Mesenchymal stem cell (in vitro differentiated cells and primary cell): Measurements from ENCODE around the gene IRF7.

ENCODE experiments used
- DNase-seq: peaks from one replicate; pipeline ENCODE4 v3.0.0-alpha.2; 2013
- H2AFZ ChIP-seq: one replicate; pipeline ENCODE4 v1.6.1; 2013; ENCODE audit warnings: low read depth, mild to moderate bottlenecking, control low read depth, inconsistent platforms, low read length, moderate library complexity
- H2AK5ac ChIP-seq: 2 replicates; pipeline ENCODE4 v1.6.1; 2013; ENCODE audit warnings: low read length, moderate library complexity, mild to moderate bottlenecking, inconsistent platforms; ENCODE audit not compliant: severe bottlenecking
- H2BK120ac ChIP-seq: one replicate; pipeline ENCODE4 v1.6.1; 2013; ENCODE audit warnings: low read depth, mild to moderate bottlenecking, inconsistent platforms, low read length, moderate library complexity
- H2BK12ac ChIP-seq, 2 experiments: one replicate each; pipeline ENCODE4 v1.6.1; 2013; ENCODE audit warnings: inconsistent platforms in 2 of 2, low read length in 2 of 2, mild to moderate bottlenecking in 2 of 2, moderate library complexity in 2 of 2, control low read depth in 1 of 2
- H2BK15ac ChIP-seq: one replicate; pipeline ENCODE4 v1.6.1; 2013; ENCODE audit warnings: mild to moderate bottlenecking, low read depth, inconsistent platforms; ENCODE audit not compliant: poor library complexity, severe bottlenecking
- H2BK5ac ChIP-seq: 2 replicates; pipeline ENCODE4 v1.6.1; 2013; ENCODE audit warnings: low read depth, mild to moderate bottlenecking, low read length, control low read depth, inconsistent platforms; ENCODE audit not compliant: poor library complexity, severe bottlenecking
- H3K14ac ChIP-seq, 2 experiments: one replicate each; pipeline ENCODE4 v1.6.1; 2013; ENCODE audit warnings: inconsistent platforms in 2 of 2, low read length in 2 of 2, control low read depth in 1 of 2, mild to moderate bottlenecking in 1 of 2, moderate library complexity in 1 of 2
- H3K18ac ChIP-seq, 2 experiments: one replicate each; pipeline ENCODE4 v1.6.1; 2013; ENCODE audit warnings: inconsistent platforms in 2 of 2, low read length in 2 of 2, control low read depth in 1 of 2, low read depth in 1 of 2, mild to moderate bottlenecking in 1 of 2
- H3K23ac ChIP-seq, 2 experiments: one replicate each; pipeline ENCODE4 v1.6.1; 2013; ENCODE audit warnings: inconsistent platforms in 2 of 2, low read length in 2 of 2, mild to moderate bottlenecking in 2 of 2, moderate library complexity in 2 of 2, control low read depth in 1 of 2
- H3K27ac ChIP-seq: 2 replicates; pipeline ENCODE4 v1.5.1; 2013; ENCODE audit warnings: mild to moderate bottlenecking, moderate library complexity, low read length, control low read depth, inconsistent platforms; ENCODE audit not compliant: poor library complexity, severe bottlenecking
- H3K27me3 ChIP-seq, 2 experiments: 2 replicates each; pipeline versions ENCODE4 v1.6.1 to v1.7.0; 2013; ENCODE audit warnings: low read length in 2 of 2, mild to moderate bottlenecking in 2 of 2, moderate library complexity in 2 of 2, control low read depth in 1 of 2, inconsistent platforms in 1 of 2; ENCODE audit not compliant: control insufficient read depth in 1 of 2, insufficient read depth in 1 of 2
- H3K36me3 ChIP-seq, 2 experiments: 2 replicates each; pipeline versions ENCODE4 v1.6.1 to v1.7.0; 2013; ENCODE audit warnings: low read length in 2 of 2, control low read depth in 1 of 2, inconsistent platforms in 1 of 2, low read depth in 1 of 2, mild to moderate bottlenecking in 1 of 2; ENCODE audit not compliant: insufficient read depth in 2 of 2, control insufficient read depth in 1 of 2
- H3K4ac ChIP-seq, 2 experiments: one replicate each; pipeline ENCODE4 v1.6.1; 2013; ENCODE audit warnings: inconsistent platforms in 2 of 2, low read length in 2 of 2, mild to moderate bottlenecking in 2 of 2, moderate library complexity in 2 of 2, control low read depth in 1 of 2, low read depth in 1 of 2
- H3K4me1 ChIP-seq: 2 replicates; pipeline ENCODE4 v1.6.1; 2013; ENCODE audit warnings: low read depth, low read length, control low read depth; ENCODE audit not compliant: control insufficient read depth, insufficient read depth
- H3K4me2 ChIP-seq: 2 replicates; pipeline ENCODE4 v1.6.1; 2013; ENCODE audit warnings: low read length, mild to moderate bottlenecking, inconsistent platforms; ENCODE audit not compliant: poor library complexity, severe bottlenecking
- H3K4me3 ChIP-seq, 2 experiments: 2 replicates each; pipeline versions ENCODE4 v1.5.1 to v1.7.0; 2013; ENCODE audit warnings: low read length in 2 of 2, mild to moderate bottlenecking in 2 of 2, control low read depth in 1 of 2, low read depth in 1 of 2; ENCODE audit not compliant: insufficient read depth in 1 of 2
- H3K79me1 ChIP-seq: replicated peaks from 2 replicates; pipeline ENCODE4 v1.6.1; 2013; ENCODE audit warnings: mild to moderate bottlenecking, control low read depth, low read length, inconsistent platforms; ENCODE audit not compliant: poor library complexity, severe bottlenecking
- H3K9ac ChIP-seq: 2 replicates; pipeline ENCODE4 v1.7.0; 2013; ENCODE audit warnings: mild to moderate bottlenecking, low read length, moderate library complexity
- H3K9me3 ChIP-seq: 2 replicates; pipeline ENCODE4 v1.7.0; 2013; ENCODE audit warnings: mild to moderate bottlenecking, low read length; ENCODE audit not compliant: control insufficient read depth
- H4K8ac ChIP-seq: one replicate; pipeline ENCODE4 v1.6.1; 2013; ENCODE audit warnings: inconsistent platforms, mild to moderate bottlenecking, low read length, moderate library complexity
- H4K91ac ChIP-seq: one replicate; pipeline ENCODE4 v1.6.1; 2013; ENCODE audit warnings: mild to moderate bottlenecking, low read length, inconsistent platforms
- WGBS: methylation state at CpG from one replicate; pipeline ENCODE4 v1.1.7; 2013; ENCODE audit warnings: mixed read lengths; 5-methylcytosine and 5-hydroxymethylcytosine counted together

Gene IRF7

GRCh38 chr11:660681-661444, 45.1 kb upstream of the IRF7 start:
- no peak overlapping the region for H3K9ac ChIP-seq
- no peak overlapping the region for H2BK15ac ChIP-seq
- H4K91ac ChIP-seq, result no peak overlapping the region
- H3K18ac ChIP-seq, result no peak overlapping the region
- H3K14ac ChIP-seq, result no peak overlapping the region
- peaks cover 49 to 81% of the 10 kb centered on the region in 2 experiments for H3K36me3 ChIP-seq
- H2BK5ac ChIP-seq, result no peak overlapping the region
- no peak overlapping the region for H3K27ac ChIP-seq
- H2AFZ ChIP-seq, result no peak overlapping the region
- H3K4me2 ChIP-seq, result no peak overlapping the region
- H2BK120ac ChIP-seq, result no peak overlapping the region
- no peak overlapping the region for H3K4me3 ChIP-seq
- no peak overlapping the region for H3K23ac ChIP-seq
- H3K4me1 ChIP-seq, result peaks cover 19% of the 10 kb centered on the region
- no peak overlapping the region for H2AK5ac ChIP-seq
- H4K8ac ChIP-seq, result no peak overlapping the region
- no peaks in the 10 kb centered on the region for H3K9me3 ChIP-seq
- no peak overlapping the region for H2BK12ac ChIP-seq
- H3K79me1 ChIP-seq, result peaks cover 46% of the 10 kb centered on the region
- no peak overlapping the region for H3K4ac ChIP-seq
- WGBS, result 98% methylated on average over 17 of the region's 19 CpGs
- H3K27me3 ChIP-seq, result no peaks in the 10 kb centered on the region
- no peak for DNase-seq

- no peaks in the 10 kb centered on the region for H3K9me3 ChIP-seq
- H3K36me3 ChIP-seq, result peaks cover 49 to 75% of the 10 kb centered on the region in 2 experiments
- H3K4ac ChIP-seq, result no peak overlapping the region
- no peak overlapping the region for H3K14ac ChIP-seq
- H2BK5ac ChIP-seq, result no peak overlapping the region
- no peak overlapping the region for H4K91ac ChIP-seq
- 97% methylated on average over 19 of the region's 19 CpGs for WGBS
- H2AFZ ChIP-seq, result no peak overlapping the region
- no peak for DNase-seq
- no peak overlapping the region for H2BK12ac ChIP-seq
- no peak overlapping the region for H3K4me3 ChIP-seq
- H3K4me2 ChIP-seq, result no peak overlapping the region
- H3K23ac ChIP-seq, result no peak overlapping the region
- no peak overlapping the region for H3K18ac ChIP-seq
- no peak overlapping the region for H2BK120ac ChIP-seq
- no peak overlapping the region for H3K27ac ChIP-seq
- H3K27me3 ChIP-seq, result no peaks in the 10 kb centered on the region
- H3K9ac ChIP-seq, result no peak overlapping the region
- peaks cover 17% of the 10 kb centered on the region for H3K4me1 ChIP-seq
- H2AK5ac ChIP-seq, result no peak overlapping the region
- H2BK15ac ChIP-seq, result no peak overlapping the region
- no peak overlapping the region for H4K8ac ChIP-seq
- H3K79me1 ChIP-seq, result peaks cover 43% of the 10 kb centered on the region
Observed at GRCh38 chr11:660281-660680, 44.5 kb upstream of the IRF7 start.

GRCh38 chr11:659532-660085, 43.9 kb upstream of the IRF7 start:
- Histone ChIP-seq H3K27ac (no peak overlapping the region), H3K14ac (no peak overlapping the region), H4K91ac (no peak overlapping the region), H2BK15ac (no peak overlapping the region), H2AK5ac (no peak overlapping the region), H2BK120ac (no peak overlapping the region), H3K36me3 (peaks cover 49 to 76% of the 10 kb centered on the region in 2 experiments), H3K9me3 (no peaks in the 10 kb centered on the region), H2BK12ac (no peak overlapping the region), H3K23ac (no peak overlapping the region), H2AFZ (no peak overlapping the region), H3K18ac (no peak overlapping the region), H3K4ac (no peak overlapping the region), H3K9ac (no peak overlapping the region), H2BK5ac (no peak overlapping the region), H3K27me3 (no peaks in the 10 kb centered on the region), H3K79me1 (peaks cover 45% of the 10 kb centered on the region), H3K4me3 (no peak overlapping the region), H3K4me2 (no peak overlapping the region), H4K8ac (no peak overlapping the region), H3K4me1 (peaks cover 21% of the 10 kb centered on the region)
- 96% methylated on average over 16 of the region's 16 CpGs for WGBS
- DNase-seq, result no peak

- no peak overlapping the region for H4K91ac ChIP-seq
- H3K27ac ChIP-seq, result no peak overlapping the region
- H3K14ac ChIP-seq, result no peak overlapping the region
- no peak for DNase-seq
- H3K9me3 ChIP-seq, result no peaks in the 10 kb centered on the region
- H2BK15ac ChIP-seq, result no peak overlapping the region
- H2AK5ac ChIP-seq, result no peak overlapping the region
- peaks cover 19% of the 10 kb centered on the region for H3K4me1 ChIP-seq
- no peaks in the 10 kb centered on the region for H3K27me3 ChIP-seq
- no peak overlapping the region for H4K8ac ChIP-seq
- 90% methylated on average over 14 of the region's 14 CpGs for WGBS
- H3K23ac ChIP-seq, result no peak overlapping the region
- H3K36me3 ChIP-seq, result peaks cover 54 to 78% of the 10 kb centered on the region in 2 experiments
- peaks cover 43% of the 10 kb centered on the region for H3K79me1 ChIP-seq
- H3K9ac ChIP-seq, result no peak overlapping the region
- H3K4me2 ChIP-seq, result no peak overlapping the region
- H2AFZ ChIP-seq, result no peak overlapping the region
- H3K4ac ChIP-seq, result no peak overlapping the region
- no peak overlapping the region for H2BK120ac ChIP-seq
- no peak overlapping the region for H2BK12ac ChIP-seq
- no peak overlapping the region for H3K4me3 ChIP-seq
- H3K18ac ChIP-seq, result no peak overlapping the region
- no peak overlapping the region for H2BK5ac ChIP-seq
Observed at GRCh38 chr11:657691-658126, 42.0 kb upstream of the IRF7 start.
